H9 (cell line): ENCODE measurements around the gene PHLDB1. TPM values are rescaled to one million over a fixed set of nuclear protein-coding genes. Genes with fewer than 3 reads are reported as not detected.

Source experiments
- DNase-seq: peaks from one replicate; pipeline ENCODE4 v3.0.0-alpha.2; 2017
- H2AFZ ChIP-seq: one replicate; pipeline ENCODE4 v1.6.1; 2013; ENCODE audit warnings: mild to moderate bottlenecking, low read length, control low read depth, moderate library complexity
- H2AK5ac ChIP-seq: 2 replicates; pipeline ENCODE4 v1.6.1; 2013; ENCODE audit warnings: low read length, control low read depth, mixed read lengths; ENCODE audit not compliant: insufficient read length
- H2BK120ac ChIP-seq: one replicate; pipeline ENCODE4 v1.6.1; 2013; ENCODE audit warnings: low read depth, mild to moderate bottlenecking, low read length, control low read depth, inconsistent platforms; ENCODE audit not compliant: poor library complexity, severe bottlenecking
- H2BK12ac ChIP-seq: 2 replicates; pipeline ENCODE4 v1.6.1; 2013; ENCODE audit warnings: low read length, control low read depth, mixed read lengths, low read depth; ENCODE audit not compliant: insufficient read length
- H2BK15ac ChIP-seq: 2 replicates; pipeline ENCODE4 v1.6.1; 2013; ENCODE audit warnings: low read depth, low read length, control low read depth
- H2BK20ac ChIP-seq: one replicate; pipeline ENCODE4 v1.6.1; 2013; ENCODE audit warnings: low read depth, mild to moderate bottlenecking, low read length, control low read depth, inconsistent platforms; ENCODE audit not compliant: poor library complexity, severe bottlenecking
- H2BK5ac ChIP-seq: 2 replicates; pipeline ENCODE4 v1.6.1; 2013; ENCODE audit warnings: low read length, control low read depth, mixed read lengths; ENCODE audit not compliant: insufficient read length
- H3K14ac ChIP-seq: 2 replicates; pipeline ENCODE4 v1.6.1; 2013; ENCODE audit warnings: low read length, control low read depth; ENCODE audit not compliant: insufficient read depth
- H3K18ac ChIP-seq: 2 replicates; pipeline ENCODE4 v1.6.1; 2013; ENCODE audit warnings: low read depth, mild to moderate bottlenecking, mixed read lengths, low read length, control low read depth; ENCODE audit not compliant: insufficient read length
- H3K23ac ChIP-seq: 2 replicates; pipeline ENCODE4 v1.6.1; 2013; ENCODE audit warnings: low read length, control low read depth, mixed read lengths, low read depth; ENCODE audit not compliant: insufficient read length
- H3K23me2 ChIP-seq: 2 replicates; pipeline ENCODE4 v1.6.1; 2013; ENCODE audit warnings: low read depth, mild to moderate bottlenecking, mixed read lengths, low read length, control low read depth; ENCODE audit not compliant: insufficient read length, poor library complexity, severe bottlenecking
- H3K27ac ChIP-seq: 2 replicates; pipeline ENCODE4 v1.5.1; 2013; ENCODE audit warnings: low read length, control low read depth, mixed read lengths, low read depth; ENCODE audit not compliant: insufficient read length
- H3K27me3 ChIP-seq: 2 replicates; pipeline ENCODE4 v1.6.1; 2013; ENCODE audit warnings: low read length, control low read depth, inconsistent platforms; ENCODE audit not compliant: insufficient read depth
- H3K4ac ChIP-seq: 2 replicates; pipeline ENCODE4 v1.6.1; 2013; ENCODE audit warnings: low read depth, mild to moderate bottlenecking, control low read depth, inconsistent platforms, low read length, moderate library complexity
- H3K4me1 ChIP-seq: 2 replicates; pipeline ENCODE4 v1.6.1; 2013; ENCODE audit warnings: low read length, control low read depth, inconsistent platforms; ENCODE audit not compliant: insufficient read depth
- H3K4me2 ChIP-seq: 2 replicates; pipeline ENCODE4 v1.6.1; 2013; ENCODE audit warnings: low read length, control low read depth, mixed read lengths; ENCODE audit not compliant: insufficient read length, insufficient read depth
- H3K56ac ChIP-seq: 2 replicates; pipeline ENCODE4 v1.6.1; 2013; ENCODE audit warnings: low read depth, mild to moderate bottlenecking, mixed read lengths, low read length, control low read depth; ENCODE audit not compliant: insufficient read length
- H3K79me1 ChIP-seq: 2 replicates; pipeline ENCODE4 v1.6.1; 2013; ENCODE audit warnings: low read depth, mild to moderate bottlenecking, moderate library complexity, low read length, control low read depth, inconsistent platforms; ENCODE audit not compliant: insufficient read depth, poor library complexity, severe bottlenecking
- H3K79me2 ChIP-seq: 2 replicates; pipeline ENCODE4 v1.6.1; 2013; ENCODE audit warnings: low read length, control low read depth, inconsistent platforms; ENCODE audit not compliant: insufficient read depth
- H3K9ac ChIP-seq: 2 replicates; pipeline ENCODE4 v1.6.1; 2013; ENCODE audit warnings: low read length, control low read depth, mixed read lengths; ENCODE audit not compliant: insufficient read length; ENCODE audit errors: extremely low read depth
- H3K9me3 ChIP-seq: one replicate; pipeline ENCODE4 v1.6.1; 2013; ENCODE audit warnings: low read depth, low read length, inconsistent platforms; ENCODE audit not compliant: control insufficient read depth
- H3T11ph ChIP-seq: one replicate; pipeline ENCODE4 v1.6.1; 2013; ENCODE audit warnings: mild to moderate bottlenecking, low read length, control low read depth, inconsistent platforms
- H4K20me1 ChIP-seq: one replicate; pipeline ENCODE4 v1.6.1; 2013; ENCODE audit not compliant: control insufficient read depth, insufficient read length, insufficient read depth
- H4K5ac ChIP-seq: 2 replicates; pipeline ENCODE4 v1.6.1; 2013; ENCODE audit warnings: low read depth, mild to moderate bottlenecking, mixed read lengths, low read length, control low read depth; ENCODE audit not compliant: insufficient read length
- H4K8ac ChIP-seq: replicated peaks from 2 replicates; pipeline ENCODE4 v1.6.1; 2013; ENCODE audit warnings: low read length, control low read depth, mixed read lengths, low read depth; ENCODE audit not compliant: insufficient read length
- H4K91ac ChIP-seq: 2 replicates; pipeline ENCODE4 v1.6.1; 2013; ENCODE audit warnings: low read depth, mild to moderate bottlenecking, moderate library complexity, mixed read lengths, low read length, control low read depth; ENCODE audit not compliant: insufficient read length
- H3K27ac Mint-ChIP-seq, 3 experiments: 2 replicates in 2 of 3; 3 replicates in 1 of 3; pipeline ENCODE4 v1.8.0; 2020 to 2021; ENCODE audit warnings: mixed read lengths in 3 of 3, mild to moderate bottlenecking in 1 of 3, moderate library complexity in 1 of 3
- H3K27me3 Mint-ChIP-seq: 2 replicates; pipeline ENCODE4 v1.8.0; 2021; ENCODE audit warnings: low read depth, mild to moderate bottlenecking, moderate library complexity, mixed read lengths
- H3K36me3 Mint-ChIP-seq, 3 experiments: 2 replicates in 2 of 3; 3 replicates in 1 of 3; pipeline ENCODE4 v1.8.0; 2020 to 2021; ENCODE audit warnings: low read depth in 3 of 3, mixed read lengths in 3 of 3; ENCODE audit not compliant: insufficient read depth in 1 of 3
- H3K4me1 Mint-ChIP-seq, 2 experiments: 2 replicates each; pipeline ENCODE4 v1.8.0; 2020; ENCODE audit warnings: mixed read lengths in 2 of 2
- H3K4me3 Mint-ChIP-seq, 2 experiments: 2 replicates in 1 of 2; 3 replicates in 1 of 2; pipeline ENCODE4 v1.8.0; 2020 to 2021; ENCODE audit warnings: mild to moderate bottlenecking in 2 of 2, mixed read lengths in 2 of 2, moderate library complexity in 1 of 2
- H3K9me3 Mint-ChIP-seq, 2 experiments: 2 replicates in 1 of 2; 3 replicates in 1 of 2; pipeline ENCODE4 v1.8.0; 2020; ENCODE audit warnings: mild to moderate bottlenecking in 2 of 2, mixed read lengths in 2 of 2, moderate library complexity in 1 of 2
- WGBS: extraction: QIAGEN DNeasy Blood & Tissue Kit; methylation state at CpG from one replicate; pipeline ENCODE4 v1.1.7; 2013; ENCODE audit warnings: missing lambda C conversion rate, low lambda C conversion rate, mixed read lengths; ENCODE audit not compliant: insufficient read length; ENCODE audit errors: extremely low coverage; 5-methylcytosine and 5-hydroxymethylcytosine counted together
- total RNA-seq: library from RNA; stranded (reverse); gene quantifications from 2 replicates; pipeline ENCODE4 v1.2.1, GENCODE V29; 2021
- TF ChIP-seq, protein P1 (sequence below): fragments of 200-600 bp; sonication (generic); conservative IDR thresholded peaks from 3 replicates; pipeline ENCODE4 v1.8.0; 2021; ENCODE audit warnings: antibody characterized with exemption, mild to moderate bottlenecking

PHLDB1 gene
- total RNA-seq, 1 experiment from 2014 or later: 56.0 TPM

DNA sequence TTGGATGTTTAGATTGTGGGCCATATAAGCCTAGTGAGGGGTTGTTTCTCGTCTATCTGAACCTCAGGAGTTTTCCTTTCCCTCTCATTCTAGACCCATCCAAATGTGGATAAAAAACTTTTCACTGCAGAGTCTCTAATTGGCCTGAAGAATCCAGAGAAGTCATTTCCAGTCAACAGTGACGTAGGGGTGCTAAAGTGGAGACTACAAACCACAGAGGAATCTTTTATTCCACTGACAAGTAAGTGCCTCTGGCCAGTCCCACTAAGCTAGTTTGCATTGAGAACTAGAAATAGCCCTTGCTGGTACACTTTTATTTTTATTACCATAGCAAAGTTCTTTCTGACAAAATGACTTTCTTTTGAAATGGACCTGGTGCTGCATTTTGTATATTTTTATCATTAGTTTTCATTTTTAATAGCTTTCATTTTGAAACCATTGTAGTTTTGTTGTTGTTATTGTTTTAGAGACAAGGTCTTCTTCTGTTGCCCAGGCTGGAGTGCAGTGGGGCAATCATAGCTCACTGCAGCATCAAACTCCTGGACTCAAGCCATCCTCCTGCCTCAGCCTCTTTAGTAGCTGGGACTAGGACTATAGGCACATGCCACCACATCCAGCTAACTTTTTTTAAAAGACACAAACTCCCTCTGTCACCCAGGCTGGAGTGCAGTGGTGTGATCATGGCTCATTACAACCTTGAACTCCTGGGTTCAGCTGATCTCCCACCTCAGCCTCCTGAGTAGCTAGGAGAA lies 14.6 kb upstream of the PHLDB1 start:
- DNase-seq: no peak
- no peak overlapping the region for H3K23ac ChIP-seq
- no CpG with 5 or more reads among the region's 2 CpGs for WGBS
- no peaks in the 10 kb centered on the region for H3K4me1 ChIP-seq
- H4K91ac ChIP-seq: no peak overlapping the region
- no peak overlapping the region for H4K8ac ChIP-seq
- H3K4me2 ChIP-seq: no peak overlapping the region
- peaks cover under 1% of the 10 kb centered on the region for H3K79me1 ChIP-seq
- no peak overlapping the region for H2AFZ ChIP-seq
- H3K27ac Mint-ChIP-seq: no peak overlapping the region
- no peak overlapping the region for H3K18ac ChIP-seq
- H3K27ac ChIP-seq: no peak overlapping the region
- H3K14ac ChIP-seq: no peak overlapping the region
- H3K23me2 ChIP-seq: no peaks in the 10 kb centered on the region
- no peak overlapping the region for H2BK120ac ChIP-seq
- TF ChIP-seq, protein P1, sequence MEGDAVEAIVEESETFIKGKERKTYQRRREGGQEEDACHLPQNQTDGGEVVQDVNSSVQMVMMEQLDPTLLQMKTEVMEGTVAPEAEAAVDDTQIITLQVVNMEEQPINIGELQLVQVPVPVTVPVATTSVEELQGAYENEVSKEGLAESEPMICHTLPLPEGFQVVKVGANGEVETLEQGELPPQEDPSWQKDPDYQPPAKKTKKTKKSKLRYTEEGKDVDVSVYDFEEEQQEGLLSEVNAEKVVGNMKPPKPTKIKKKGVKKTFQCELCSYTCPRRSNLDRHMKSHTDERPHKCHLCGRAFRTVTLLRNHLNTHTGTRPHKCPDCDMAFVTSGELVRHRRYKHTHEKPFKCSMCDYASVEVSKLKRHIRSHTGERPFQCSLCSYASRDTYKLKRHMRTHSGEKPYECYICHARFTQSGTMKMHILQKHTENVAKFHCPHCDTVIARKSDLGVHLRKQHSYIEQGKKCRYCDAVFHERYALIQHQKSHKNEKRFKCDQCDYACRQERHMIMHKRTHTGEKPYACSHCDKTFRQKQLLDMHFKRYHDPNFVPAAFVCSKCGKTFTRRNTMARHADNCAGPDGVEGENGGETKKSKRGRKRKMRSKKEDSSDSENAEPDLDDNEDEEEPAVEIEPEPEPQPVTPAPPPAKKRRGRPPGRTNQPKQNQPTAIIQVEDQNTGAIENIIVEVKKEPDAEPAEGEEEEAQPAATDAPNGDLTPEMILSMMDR: no peak
- peaks cover 39 to 89% (median 82%) of the 10 kb centered on the region in 3 experiments; a peak in 6 of 7 replicates for H3K36me3 Mint-ChIP-seq
- H2BK12ac ChIP-seq: no peak overlapping the region
- no peak overlapping the region for H2BK15ac ChIP-seq
- H3K4me1 Mint-ChIP-seq: no peaks in the 10 kb centered on the region
- H3K27me3 Mint-ChIP-seq: no peaks in the 10 kb centered on the region
- H3K27me3 ChIP-seq: no peaks in the 10 kb centered on the region
- H3T11ph ChIP-seq: no peak overlapping the region
- no peaks in the 10 kb centered on the region for H3K79me2 ChIP-seq
- H4K20me1 ChIP-seq: no peaks in the 10 kb centered on the region
- H3K4ac ChIP-seq: no peak overlapping the region
- H2BK5ac ChIP-seq: no peak overlapping the region
- H4K5ac ChIP-seq: no peak overlapping the region
- no peak overlapping the region for H2AK5ac ChIP-seq
- H3K9me3 ChIP-seq: no peaks in the 10 kb centered on the region
- no peak overlapping the region for H2BK20ac ChIP-seq
- H3K56ac ChIP-seq: no peak overlapping the region
- H3K4me3 Mint-ChIP-seq: no peak overlapping the region
- no peaks in the 10 kb centered on the region for H3K9me3 Mint-ChIP-seq
- no peak overlapping the region for H3K9ac ChIP-seq
